GM21515 (cell line): Measurements from ENCODE around the gene ULK1.
A peak's percentile ranks its signal among the peaks of the same experiment; 100 is the strongest.
"Not testable (repeated sequence)": the region's sequence is repeated elsewhere in the genome, so short reads cannot be mapped to it uniquely, and the experiment has no call there.

Experiments
- ATAC-seq: cut with Tn5 transposase; IDR thresholded peaks from one replicate; pipeline ENCODE4 v1.9.1; 2021; ENCODE audit not compliant: unreplicated experiment

The ULK1 gene

DNA sequence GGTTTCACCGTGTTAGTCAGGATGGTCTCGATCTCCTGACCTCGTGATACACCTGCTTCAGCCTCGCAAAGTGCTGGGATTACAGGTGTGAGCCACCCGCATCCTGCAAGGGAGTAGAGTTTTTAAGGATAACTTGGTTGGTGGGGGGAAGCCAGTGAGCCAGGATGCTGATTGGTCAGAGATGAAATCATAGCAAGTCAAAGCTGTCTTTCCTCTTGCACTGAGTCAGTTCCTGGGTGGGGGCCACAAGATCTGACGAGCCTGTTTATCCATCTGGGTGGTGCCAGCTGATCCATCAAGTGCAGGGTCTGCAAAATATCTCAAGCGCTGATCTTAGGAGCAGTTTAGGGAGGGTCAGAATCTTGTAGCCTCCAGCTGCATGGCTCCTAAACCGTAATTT lies 9.3 kb upstream of the ULK1 start:
- not testable (repeated sequence) for ATAC-seq

- no peak for ATAC-seq
These were observed 8.8 kb upstream of the ULK1 start for GRCh38 chr12:131885543-131886057.

DNA sequence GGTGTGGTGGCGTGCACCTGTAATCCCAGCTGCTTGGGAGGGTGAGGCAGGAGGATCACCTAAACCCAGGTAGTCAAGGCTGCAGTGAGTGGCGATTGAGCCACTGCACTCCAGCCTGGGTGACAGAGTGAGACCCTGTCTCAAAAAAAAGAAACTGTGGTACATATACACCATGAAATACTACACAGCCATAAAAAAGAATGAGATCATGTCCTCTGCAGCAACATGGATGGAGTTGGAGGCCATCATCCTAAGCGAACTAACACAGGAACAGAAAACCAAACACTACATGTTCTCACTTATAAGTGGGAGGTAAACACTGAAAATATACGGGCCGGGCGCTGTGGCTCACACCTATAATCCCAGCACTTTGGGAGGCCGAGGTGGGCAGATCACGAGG lies 2.7 kb upstream of the ULK1 start:
- not testable (repeated sequence) for ATAC-seq

- ATAC-seq, result no peak
These were observed 1.5 kb upstream of the ULK1 start for GRCh38 chr12:131892711-131893604.

GRCh38 chr12:131893605-131894312 lies 663 bp upstream of the ULK1 start:
- no peak for ATAC-seq

GRCh38 chr12:131894981-131895639 lies 688 bp downstream of the ULK1 start:
- ATAC-seq, result no peak

- ATAC-seq, result peak; percentile 25
These were observed 1.2 kb downstream of the ULK1 start for GRCh38 chr12:131895640-131896079.

DNA sequence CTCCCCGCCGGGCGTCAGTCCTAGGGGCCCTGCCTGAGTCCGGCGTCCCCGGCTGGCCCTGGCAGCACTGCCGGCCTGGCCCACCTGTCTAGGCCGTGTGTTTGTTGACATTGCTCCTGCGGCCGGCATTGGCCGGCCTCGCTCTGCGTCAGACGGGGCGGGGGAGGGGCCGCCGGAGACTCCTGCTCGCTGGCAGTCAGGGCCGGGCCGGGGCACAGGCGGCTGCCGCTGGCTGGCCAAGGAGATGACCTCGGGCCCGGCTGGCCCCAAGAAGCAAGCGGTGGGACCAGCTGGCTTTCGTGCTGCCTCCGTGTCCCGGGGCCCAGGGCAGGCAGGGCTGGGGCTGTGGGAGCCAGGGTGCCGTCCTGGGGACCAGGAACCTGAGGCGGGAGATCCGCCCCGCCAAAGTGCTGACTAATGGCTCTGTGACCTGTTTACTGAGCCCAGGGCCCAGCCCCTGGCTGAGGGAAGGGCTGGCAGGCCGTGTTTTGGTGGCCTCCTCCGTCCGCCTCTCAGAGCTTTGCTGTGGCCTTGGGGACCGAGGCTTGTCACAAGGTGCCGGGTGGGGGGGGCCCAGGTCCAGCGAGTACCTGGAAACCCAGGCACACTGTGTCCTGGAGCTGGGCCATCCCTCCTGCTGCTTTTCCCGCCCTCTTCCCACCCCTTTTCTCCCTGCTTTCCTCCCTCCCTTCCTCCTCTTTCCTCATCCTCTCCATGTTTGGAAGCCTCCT lies 1.8 kb downstream of the ULK1 start:
- ATAC-seq, result peak; percentile 53

GRCh38 chr12:131896811-131897270 lies 2.4 kb downstream of the ULK1 start:
- no peak for ATAC-seq

DNA sequence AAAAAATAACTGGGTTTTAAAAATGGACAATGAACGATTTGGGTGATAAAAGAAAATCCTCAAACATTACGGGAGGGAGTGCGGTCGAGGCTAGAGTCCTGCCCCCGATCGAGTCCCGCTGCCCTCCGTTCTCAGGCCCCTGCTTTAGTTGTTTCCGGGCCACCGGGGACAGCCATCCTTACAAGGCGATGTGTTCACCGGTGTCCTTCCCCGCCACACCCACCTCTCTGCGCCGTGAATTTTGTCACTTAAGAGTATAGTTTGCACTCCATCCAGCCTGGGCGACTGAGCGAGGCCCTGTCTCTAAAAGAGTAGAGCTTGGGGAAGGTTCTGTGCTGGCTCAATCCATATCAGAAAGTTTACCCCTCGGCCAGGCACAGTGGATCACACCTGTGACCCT lies 2.9 kb downstream of the ULK1 start:
- ATAC-seq, result no peak

DNA sequence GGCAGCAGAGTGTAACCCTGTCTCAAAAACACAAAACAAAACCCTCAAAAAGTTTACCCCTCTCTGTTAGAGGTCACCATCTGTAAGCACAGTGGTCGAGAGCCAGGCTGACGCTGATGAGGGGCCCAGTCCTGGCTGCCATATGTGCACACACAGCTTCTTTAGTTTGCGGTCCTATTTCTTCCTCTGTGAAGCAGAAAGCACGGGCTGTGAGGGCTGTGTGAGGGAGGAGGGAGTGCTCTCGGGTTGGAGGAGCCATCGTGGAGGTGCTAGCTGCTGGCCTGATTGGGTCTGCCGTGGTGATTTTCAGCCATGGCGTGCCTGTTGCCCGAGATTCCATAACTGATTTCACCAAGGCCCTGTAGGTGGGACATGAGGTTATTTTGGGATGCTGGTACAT lies 3.5 kb downstream of the ULK1 start:
- ATAC-seq, result no peak

GRCh38 chr12:131900397-131900796 lies 6.0 kb downstream of the ULK1 start:
- ATAC-seq, result no peak

- ATAC-seq, result no peak
These were observed 7.3 kb downstream of the ULK1 start for GRCh38 chr12:131901431-131902331.

DNA sequence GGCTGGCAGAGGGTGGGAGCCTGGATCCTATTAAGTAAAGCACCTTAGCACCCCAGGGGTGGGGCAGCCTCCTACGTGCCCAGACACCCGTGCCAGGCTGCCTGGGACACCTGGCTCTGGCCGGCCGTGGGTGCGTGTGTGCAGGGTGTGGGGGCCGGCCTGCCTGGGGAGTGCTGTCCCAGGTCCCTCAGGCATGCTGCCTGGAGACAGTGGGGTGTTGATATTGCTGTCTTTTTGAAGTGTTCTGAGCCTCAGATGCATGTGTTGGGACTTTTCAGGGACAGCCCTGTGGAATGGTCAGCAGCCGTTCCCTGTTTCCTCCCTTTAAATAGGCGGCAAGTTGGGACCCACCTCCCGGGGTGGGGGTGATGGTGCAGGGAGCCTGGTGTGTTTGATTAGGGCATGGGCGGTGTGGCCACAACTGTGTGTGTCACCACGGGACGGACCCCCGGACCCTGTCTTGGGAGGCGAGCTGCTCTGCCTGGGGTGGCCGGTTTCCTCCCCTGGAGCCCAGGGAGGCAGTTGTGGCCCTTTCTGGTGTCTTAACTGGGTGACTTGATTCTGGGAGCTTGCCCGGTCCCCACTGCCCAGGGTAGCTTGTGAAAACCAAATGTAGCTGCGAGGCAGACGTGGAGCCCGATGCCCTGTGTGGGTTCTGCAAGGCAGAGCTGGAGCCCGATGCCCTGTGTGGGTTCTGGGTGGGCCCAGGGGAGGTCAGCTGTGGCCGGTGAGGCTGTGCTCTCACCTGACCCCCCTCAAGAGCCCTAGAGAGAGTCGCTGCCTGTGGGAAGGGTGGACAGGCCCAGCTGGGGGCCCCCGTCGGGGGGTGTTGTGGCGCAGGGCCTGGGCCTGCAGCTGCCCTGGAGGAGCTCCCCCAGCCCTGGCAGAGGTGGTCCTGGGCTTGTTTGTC lies 8.2 kb downstream of the ULK1 start:
- no peak for ATAC-seq

DNA sequence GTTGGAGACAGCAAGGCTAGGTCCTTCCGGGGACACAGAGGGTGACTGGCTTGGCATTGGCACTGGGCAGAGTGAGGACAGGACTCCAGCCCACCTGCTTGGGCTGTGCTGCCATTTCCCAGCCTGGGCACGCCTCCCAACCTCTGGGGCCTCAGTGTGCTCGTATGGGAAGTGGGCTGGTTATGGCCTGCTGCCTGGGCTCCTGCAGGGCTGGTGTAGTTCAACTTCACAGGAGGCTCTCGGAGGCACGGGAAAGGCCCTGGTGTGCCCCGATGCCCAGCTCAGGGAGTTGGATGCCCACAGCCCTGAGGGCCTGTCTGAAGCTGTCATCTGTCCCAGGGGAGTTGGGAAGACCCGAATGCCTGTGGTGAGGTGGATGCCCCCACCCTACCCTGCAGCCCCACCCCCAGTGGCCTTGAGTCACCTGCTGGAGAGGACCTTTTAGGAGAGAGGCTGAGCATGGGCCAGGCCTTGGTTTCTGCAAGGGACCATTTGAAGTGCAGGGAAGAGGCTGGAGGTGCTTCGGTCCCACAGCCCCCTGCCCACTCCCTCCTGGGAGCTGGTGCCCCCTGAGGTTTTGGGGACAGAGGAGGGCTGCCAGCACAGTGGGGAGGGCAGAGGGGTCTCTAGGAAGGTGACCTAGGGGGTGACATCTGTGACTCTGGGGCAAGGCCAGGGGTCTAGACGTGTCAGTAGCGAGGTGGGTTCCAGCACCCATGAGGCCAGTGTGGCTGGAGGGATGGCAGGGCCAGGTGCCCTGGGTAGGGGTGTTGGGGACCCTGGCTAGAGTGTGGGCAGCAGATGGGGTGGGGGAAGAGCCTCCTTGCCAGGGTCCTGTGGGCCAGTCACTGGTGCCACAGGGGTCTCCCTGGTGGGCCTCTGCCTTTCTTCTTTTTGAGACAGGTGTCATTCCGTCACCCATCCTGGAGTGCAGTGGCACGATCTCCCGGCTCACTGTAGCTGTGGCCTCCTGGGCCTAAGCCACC lies 9.1 kb downstream of the ULK1 start:
- ATAC-seq, result no peak

- no peak for ATAC-seq
These were observed 9.9 kb downstream of the ULK1 start for GRCh38 chr12:131904346-131904745.

- no peak for ATAC-seq
These were observed 10.7 kb downstream of the ULK1 start for GRCh38 chr12:131905081-131905629.
